ENCODE measurements around the gene PLOD1.

The PLOD1 gene

GRCh38 chr1:11934302-11935056 lies at the start of gene PLOD1:
Gene PLOD1, plus strand, starts transcription at chr1:11934717. Its CDS starts 63 bp downstream, at chr1:11934780.
- peak; percentile 29 for DNase-seq (ENCODE audit: low read depth, low spot score)
- CTCF ChIA-PET, result no interaction called here
- POLR2A ChIA-PET, result interaction anchor here (0.6 to 3.7 kb wide), 4 partner anchors 12 to 46 kb away, joined by 3 to 27 read pairs (median 5); partner anchors contain the start of gene MFN2
- TF ChIP-seq CTCF (IDR thresholded peaks at IDR 0.05; ENCODE audit: insufficient read depth, low read length, missing control alignments), result no peak
- H3K4me3 ChIP-seq (ENCODE audit: low read depth, low read length), result peak within 1 kb of the TSS; percentile 84

- H3K4me3 ChIP-seq (ENCODE audit: low read depth, low read length), result no peak overlapping the region
- TF ChIP-seq CTCF (IDR thresholded peaks at IDR 0.05; ENCODE audit: insufficient read depth, low read length, missing control alignments), result no peak
- ChIA-PET CTCF (no interaction called here), POLR2A (no interaction called here)
- no peak for DNase-seq (ENCODE audit: low read depth, low spot score)
Observed at GRCh38 chr1:11885916-11886315, 48.6 kb upstream of the PLOD1 start.

- H3K4me3 ChIP-seq (ENCODE audit: low read depth, low read length), result no peak overlapping the region
- CTCF ChIA-PET, result interaction anchor here (1.2 to 1.3 kb wide), 2 partner anchors 7 to 33 kb away, joined by 3 read pairs; no protein-coding TSS in a partner anchor
- POLR2A ChIA-PET, result interaction anchor here (1.1 kb wide), 1 partner anchor 21 kb away, joined by 3 read pairs; no protein-coding TSS in a partner anchor
- DNase-seq (ENCODE audit: low read depth, low spot score), result no peak
- TF ChIP-seq CTCF (IDR thresholded peaks at IDR 0.05; ENCODE audit: insufficient read depth, low read length, missing control alignments), result no peak
Observed at GRCh38 chr1:11886986-11887665, 47.4 kb upstream of the PLOD1 start.

- ChIA-PET CTCF (interaction anchor here (1.2 to 1.3 kb wide), 2 partner anchors 8 to 34 kb away, joined by 3 read pairs; no protein-coding TSS in a partner anchor), POLR2A (interaction anchor here (1.1 kb wide), 1 partner anchor 20 kb away, joined by 3 read pairs; no protein-coding TSS in a partner anchor)
- DNase-seq (ENCODE audit: low read depth, low spot score), result no peak
- no peak overlapping the region for H3K4me3 ChIP-seq (ENCODE audit: low read depth, low read length)
- no peak for TF ChIP-seq CTCF (IDR thresholded peaks at IDR 0.05; ENCODE audit: insufficient read depth, low read length, missing control alignments)
Observed at GRCh38 chr1:11887666-11888007, 46.9 kb upstream of the PLOD1 start.

- no peak overlapping the region for H3K4me3 ChIP-seq (ENCODE audit: low read depth, low read length)
- ChIA-PET POLR2A (interaction anchor here (1.1 kb wide), 1 partner anchor 19 kb away, joined by 3 read pairs; no protein-coding TSS in a partner anchor), CTCF (interaction anchor here (1.3 kb wide), 1 partner anchor 9 kb away, joined by 3 read pairs; no protein-coding TSS in a partner anchor)
Observed at GRCh38 chr1:11888206-11888876, 46.2 kb upstream of the PLOD1 start.

More at GRCh38 chr1:11888206-11888876, 46.2 kb upstream of the PLOD1 start:
- TF ChIP-seq CTCF (IDR thresholded peaks at IDR 0.05; ENCODE audit: insufficient read depth, low read length, missing control alignments), result no peak
- DNase-seq (ENCODE audit: low read depth, low spot score), result no peak
